ENCODE results near the gene NARS2.
A peak's percentile ranks its signal among the peaks of the same experiment; 100 is the strongest.

DNA sequence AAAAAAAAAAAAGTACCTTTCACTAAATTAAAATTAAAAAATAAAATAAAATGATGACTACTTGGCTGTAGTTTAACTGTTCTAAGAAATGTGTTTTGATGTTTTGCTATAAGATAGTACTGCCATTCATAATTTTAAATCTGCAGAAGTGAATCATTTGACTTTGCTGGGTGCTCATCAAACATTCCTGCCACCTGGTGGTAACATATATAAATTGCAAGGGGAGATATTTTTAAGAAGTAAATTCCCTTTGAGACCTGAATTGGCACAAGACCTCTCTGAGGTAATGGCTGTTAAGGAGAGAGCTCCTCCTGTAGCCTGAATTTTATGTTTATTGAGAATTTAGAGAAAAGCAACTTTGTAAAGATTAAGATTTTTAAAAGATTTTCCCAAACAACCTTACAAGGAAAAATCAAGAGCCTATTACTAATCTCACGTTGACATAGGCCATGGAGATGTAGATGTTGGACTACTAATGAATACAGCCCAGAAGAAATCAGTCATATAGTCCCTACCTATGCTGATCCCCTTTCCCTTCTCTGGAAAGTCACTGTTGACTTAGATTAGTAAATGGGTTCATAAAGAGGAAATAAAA is 11.9 kb upstream of the NARS2 start:
- TF ChIP-seq EZH2phosphoT487 (IDR thresholded peaks at IDR 0.05; ENCODE audit: low read length): no peak
- TF ChIP-seq, protein P1, sequence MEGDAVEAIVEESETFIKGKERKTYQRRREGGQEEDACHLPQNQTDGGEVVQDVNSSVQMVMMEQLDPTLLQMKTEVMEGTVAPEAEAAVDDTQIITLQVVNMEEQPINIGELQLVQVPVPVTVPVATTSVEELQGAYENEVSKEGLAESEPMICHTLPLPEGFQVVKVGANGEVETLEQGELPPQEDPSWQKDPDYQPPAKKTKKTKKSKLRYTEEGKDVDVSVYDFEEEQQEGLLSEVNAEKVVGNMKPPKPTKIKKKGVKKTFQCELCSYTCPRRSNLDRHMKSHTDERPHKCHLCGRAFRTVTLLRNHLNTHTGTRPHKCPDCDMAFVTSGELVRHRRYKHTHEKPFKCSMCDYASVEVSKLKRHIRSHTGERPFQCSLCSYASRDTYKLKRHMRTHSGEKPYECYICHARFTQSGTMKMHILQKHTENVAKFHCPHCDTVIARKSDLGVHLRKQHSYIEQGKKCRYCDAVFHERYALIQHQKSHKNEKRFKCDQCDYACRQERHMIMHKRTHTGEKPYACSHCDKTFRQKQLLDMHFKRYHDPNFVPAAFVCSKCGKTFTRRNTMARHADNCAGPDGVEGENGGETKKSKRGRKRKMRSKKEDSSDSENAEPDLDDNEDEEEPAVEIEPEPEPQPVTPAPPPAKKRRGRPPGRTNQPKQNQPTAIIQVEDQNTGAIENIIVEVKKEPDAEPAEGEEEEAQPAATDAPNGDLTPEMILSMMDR (IDR thresholded peaks at IDR 0.05; ENCODE audit: low read length): peak; percentile 65
